ENCODE data around the gene ID3. TPM values are rescaled to one million over a fixed set of nuclear protein-coding genes. Genes with fewer than 3 reads are reported as not detected.

Gene ID3
- total and polyA plus RNA-seq, 9 of the 15 experiments (the other 6 are each of a cell fraction or from before 2014, with no cell fraction given) = 6.8 to 59.8 (median 23.5) TPM

DNA sequence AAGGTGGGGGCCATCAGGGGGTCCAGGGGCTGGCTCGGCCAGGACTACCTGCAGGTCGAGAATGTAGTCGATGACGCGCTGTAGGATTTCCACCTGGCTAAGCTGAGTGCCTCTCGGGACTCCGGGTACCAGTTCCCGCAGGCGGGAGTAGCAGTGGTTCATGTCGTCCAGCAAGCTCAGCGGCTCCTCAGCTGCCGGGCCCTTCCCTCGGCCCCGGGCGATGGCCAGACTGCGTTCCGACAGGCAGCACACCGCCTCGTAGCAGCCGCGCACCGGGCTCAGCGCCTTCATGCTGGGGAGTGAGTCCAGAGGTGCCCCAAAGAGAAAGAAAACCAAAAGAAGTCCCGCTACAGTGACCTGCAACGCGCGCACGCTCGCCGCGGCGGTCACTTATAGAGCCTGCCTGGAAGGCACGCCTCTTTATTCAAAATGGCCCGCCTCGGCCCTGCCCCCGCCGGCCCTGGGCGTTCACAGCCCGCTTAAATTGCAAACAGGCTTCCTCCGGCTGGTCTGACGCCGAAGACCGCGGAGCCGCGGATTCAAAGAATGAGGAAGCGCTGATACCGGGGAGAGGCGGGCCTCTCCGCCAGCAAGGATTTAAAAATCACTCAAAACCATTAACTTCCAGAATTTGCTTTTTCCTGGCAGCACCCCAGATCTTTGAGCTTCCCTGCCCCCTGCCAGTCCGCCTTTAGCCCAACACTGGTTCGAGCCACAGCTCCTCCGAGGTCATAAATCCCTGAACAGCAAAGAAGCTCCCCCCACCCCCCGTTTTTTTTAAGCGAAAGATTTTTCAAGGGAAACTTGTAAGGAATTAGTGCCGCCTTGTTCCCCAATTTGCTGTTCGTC lies at the start of gene ID3 (continued):
- TF ChIP-seq, protein P1, sequence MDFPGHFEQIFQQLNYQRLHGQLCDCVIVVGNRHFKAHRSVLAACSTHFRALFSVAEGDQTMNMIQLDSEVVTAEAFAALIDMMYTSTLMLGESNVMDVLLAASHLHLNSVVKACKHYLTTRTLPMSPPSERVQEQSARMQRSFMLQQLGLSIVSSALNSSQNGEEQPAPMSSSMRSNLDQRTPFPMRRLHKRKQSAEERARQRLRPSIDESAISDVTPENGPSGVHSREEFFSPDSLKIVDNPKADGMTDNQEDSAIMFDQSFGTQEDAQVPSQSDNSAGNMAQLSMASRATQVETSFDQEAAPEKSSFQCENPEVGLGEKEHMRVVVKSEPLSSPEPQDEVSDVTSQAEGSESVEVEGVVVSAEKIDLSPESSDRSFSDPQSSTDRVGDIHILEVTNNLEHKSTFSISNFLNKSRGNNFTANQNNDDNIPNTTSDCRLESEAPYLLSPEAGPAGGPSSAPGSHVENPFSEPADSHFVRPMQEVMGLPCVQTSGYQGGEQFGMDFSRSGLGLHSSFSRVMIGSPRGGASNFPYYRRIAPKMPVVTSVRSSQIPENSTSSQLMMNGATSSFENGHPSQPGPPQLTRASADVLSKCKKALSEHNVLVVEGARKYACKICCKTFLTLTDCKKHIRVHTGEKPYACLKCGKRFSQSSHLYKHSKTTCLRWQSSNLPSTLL (IDR thresholded peaks at IDR 0.05) = no peak
- peak; percentile 97 for TF ChIP-seq TBP (optimal IDR thresholded peaks at IDR 0.05; ENCODE audit: low read depth, low read length)
- no peak for TF ChIP-seq ATF1 (CRISPR knock-in tag; IDR thresholded peaks at IDR 0.05)
- peak; percentile 67 for TF ChIP-seq ATF1 (tag; IDR thresholded peaks at IDR 0.05)
- peak; percentile 95 for TF ChIP-seq CXXC5 (CRISPR knock-in tag; IDR thresholded peaks at IDR 0.05)
- TF ChIP-seq, protein P2, sequence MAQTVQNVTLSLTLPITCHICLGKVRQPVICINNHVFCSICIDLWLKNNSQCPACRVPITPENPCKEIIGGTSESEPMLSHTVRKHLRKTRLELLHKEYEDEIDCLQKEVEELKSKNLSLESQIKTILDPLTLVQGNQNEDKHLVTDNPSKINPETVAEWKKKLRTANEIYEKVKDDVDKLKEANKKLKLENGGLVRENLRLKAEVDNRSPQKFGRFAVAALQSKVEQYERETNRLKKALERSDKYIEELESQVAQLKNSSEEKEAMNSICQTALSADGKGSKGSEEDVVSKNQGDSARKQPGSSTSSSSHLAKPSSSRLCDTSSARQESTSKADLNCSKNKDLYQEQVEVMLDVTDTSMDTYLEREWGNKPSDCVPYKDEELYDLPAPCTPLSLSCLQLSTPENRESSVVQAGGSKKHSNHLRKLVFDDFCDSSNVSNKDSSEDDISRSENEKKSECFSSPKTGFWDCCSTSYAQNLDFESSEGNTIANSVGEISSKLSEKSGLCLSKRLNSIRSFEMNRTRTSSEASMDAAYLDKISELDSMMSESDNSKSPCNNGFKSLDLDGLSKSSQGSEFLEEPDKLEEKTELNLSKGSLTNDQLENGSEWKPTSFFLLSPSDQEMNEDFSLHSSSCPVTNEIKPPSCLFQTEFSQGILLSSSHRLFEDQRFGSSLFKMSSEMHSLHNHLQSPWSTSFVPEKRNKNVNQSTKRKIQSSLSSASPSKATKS (CRISPR knock-in tag; IDR thresholded peaks at IDR 0.05) = no peak
- TF ChIP-seq SREBF1 (IDR thresholded peaks at IDR 0.05; ENCODE audit: borderline replicate concordance, low read depth, low read length) = no peak
- TF ChIP-seq, protein P3, sequence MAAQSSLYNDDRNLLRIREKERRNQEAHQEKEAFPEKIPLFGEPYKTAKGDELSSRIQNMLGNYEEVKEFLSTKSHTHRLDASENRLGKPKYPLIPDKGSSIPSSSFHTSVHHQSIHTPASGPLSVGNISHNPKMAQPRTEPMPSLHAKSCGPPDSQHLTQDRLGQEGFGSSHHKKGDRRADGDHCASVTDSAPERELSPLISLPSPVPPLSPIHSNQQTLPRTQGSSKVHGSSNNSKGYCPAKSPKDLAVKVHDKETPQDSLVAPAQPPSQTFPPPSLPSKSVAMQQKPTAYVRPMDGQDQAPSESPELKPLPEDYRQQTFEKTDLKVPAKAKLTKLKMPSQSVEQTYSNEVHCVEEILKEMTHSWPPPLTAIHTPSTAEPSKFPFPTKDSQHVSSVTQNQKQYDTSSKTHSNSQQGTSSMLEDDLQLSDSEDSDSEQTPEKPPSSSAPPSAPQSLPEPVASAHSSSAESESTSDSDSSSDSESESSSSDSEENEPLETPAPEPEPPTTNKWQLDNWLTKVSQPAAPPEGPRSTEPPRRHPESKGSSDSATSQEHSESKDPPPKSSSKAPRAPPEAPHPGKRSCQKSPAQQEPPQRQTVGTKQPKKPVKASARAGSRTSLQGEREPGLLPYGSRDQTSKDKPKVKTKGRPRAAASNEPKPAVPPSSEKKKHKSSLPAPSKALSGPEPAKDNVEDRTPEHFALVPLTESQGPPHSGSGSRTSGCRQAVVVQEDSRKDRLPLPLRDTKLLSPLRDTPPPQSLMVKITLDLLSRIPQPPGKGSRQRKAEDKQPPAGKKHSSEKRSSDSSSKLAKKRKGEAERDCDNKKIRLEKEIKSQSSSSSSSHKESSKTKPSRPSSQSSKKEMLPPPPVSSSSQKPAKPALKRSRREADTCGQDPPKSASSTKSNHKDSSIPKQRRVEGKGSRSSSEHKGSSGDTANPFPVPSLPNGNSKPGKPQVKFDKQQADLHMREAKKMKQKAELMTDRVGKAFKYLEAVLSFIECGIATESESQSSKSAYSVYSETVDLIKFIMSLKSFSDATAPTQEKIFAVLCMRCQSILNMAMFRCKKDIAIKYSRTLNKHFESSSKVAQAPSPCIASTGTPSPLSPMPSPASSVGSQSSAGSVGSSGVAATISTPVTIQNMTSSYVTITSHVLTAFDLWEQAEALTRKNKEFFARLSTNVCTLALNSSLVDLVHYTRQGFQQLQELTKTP (IDR thresholded peaks at IDR 0.05; ENCODE audit: low read depth in 1 of 2, partially characterized antibody in 2 of 2) = peak; percentile 10 to 52
- TF ChIP-seq ESRRA (IDR thresholded peaks at IDR 0.05; ENCODE audit: borderline replicate concordance, low read depth) = 0 out of 2 replicates have a peak, but pooled peaks have one; percentile 59
- peak; percentile 37; the same call in 1 of the 2 replicates for TF ChIP-seq JUND (IDR thresholded peaks at IDR 0.05; ENCODE audit: borderline replicate concordance, low read depth, low read length)
- peak; percentile 55; the same call in 1 of the 3 replicates for TF ChIP-seq JUND (tag; IDR thresholded peaks at IDR 0.05; ENCODE audit: borderline replicate concordance, low read depth, low read length)
- peak; percentile 98 for TF ChIP-seq MTA3 (IDR thresholded peaks at IDR 0.05; ENCODE audit: borderline replicate concordance)
- TF ChIP-seq GATAD2A (IDR thresholded peaks at IDR 0.05) = no peak
- TF ChIP-seq XRCC3 (IDR thresholded peaks at IDR 0.05) = no peak
- TF ChIP-seq, protein P4, sequence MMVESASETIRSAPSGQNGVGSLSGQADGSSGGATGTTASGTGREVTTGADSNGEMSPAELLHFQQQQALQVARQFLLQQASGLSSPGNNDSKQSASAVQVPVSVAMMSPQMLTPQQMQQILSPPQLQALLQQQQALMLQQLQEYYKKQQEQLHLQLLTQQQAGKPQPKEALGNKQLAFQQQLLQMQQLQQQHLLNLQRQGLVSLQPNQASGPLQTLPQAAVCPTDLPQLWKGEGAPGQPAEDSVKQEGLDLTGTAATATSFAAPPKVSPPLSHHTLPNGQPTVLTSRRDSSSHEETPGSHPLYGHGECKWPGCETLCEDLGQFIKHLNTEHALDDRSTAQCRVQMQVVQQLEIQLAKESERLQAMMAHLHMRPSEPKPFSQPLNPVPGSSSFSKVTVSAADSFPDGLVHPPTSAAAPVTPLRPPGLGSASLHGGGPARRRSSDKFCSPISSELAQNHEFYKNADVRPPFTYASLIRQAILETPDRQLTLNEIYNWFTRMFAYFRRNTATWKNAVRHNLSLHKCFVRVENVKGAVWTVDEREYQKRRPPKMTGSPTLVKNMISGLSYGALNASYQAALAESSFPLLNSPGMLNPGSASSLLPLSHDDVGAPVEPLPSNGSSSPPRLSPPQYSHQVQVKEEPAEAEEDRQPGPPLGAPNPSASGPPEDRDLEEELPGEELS (CRISPR knock-in tag; IDR thresholded peaks at IDR 0.05; ENCODE audit: borderline replicate concordance) = no peak
- peak; percentile 40 for TF ChIP-seq NFIC (IDR thresholded peaks at IDR 0.05)
